Measurements from ENCODE around the gene P2RX7. TPM values are rescaled to one million over a fixed set of nuclear protein-coding genes. Genes with fewer than 3 reads are reported as not detected.
"Not testable (repeated sequence)": the region's sequence is repeated elsewhere in the genome, so short reads cannot be mapped to it uniquely, and the experiment has no call there.

Gene P2RX7
- polyA plus RNA-seq, 10 donors, result 0.97 to 2.3 (median 1.6) TPM

GRCh38 chr12:121170611-121171260, 38.1 kb downstream of the P2RX7 start:
- no peak for DNase-seq

- no peak for DNase-seq
Measured at GRCh38 chr12:121172145-121172544, 39.5 kb downstream of the P2RX7 start.

- peak in 2 of 3 donors; percentile 20 to 50 for DNase-seq
Measured at GRCh38 chr12:121175383-121176119, 42.9 kb downstream of the P2RX7 start.

GRCh38 chr12:121176826-121177529, 44.3 kb downstream of the P2RX7 start:
- no peak for DNase-seq

- DNase-seq, result no peak
Measured at GRCh38 chr12:121181181-121181580, 48.5 kb downstream of the P2RX7 start.

GRCh38 chr12:121182222-121182893, 49.7 kb downstream of the P2RX7 start:
- no peak for DNase-seq

GRCh38 chr12:121184425-121184824, 51.7 kb downstream of the P2RX7 start:
- DNase-seq, result no peak

GRCh38 chr12:121184984-121185889, 52.6 kb downstream of the P2RX7 start:
- no peak for DNase-seq

GRCh38 chr12:121186826-121187225, 54.1 kb downstream of the P2RX7 start:
- no peak for DNase-seq

- no peak for DNase-seq
Measured at GRCh38 chr12:121187501-121187900, 54.8 kb downstream of the P2RX7 start.

GRCh38 chr12:121188227-121188626, 55.6 kb downstream of the P2RX7 start:
- no peak for DNase-seq

GRCh38 chr12:121189131-121189530, 56.5 kb downstream of the P2RX7 start:
- no peak for DNase-seq

GRCh38 chr12:121189619-121190155, 57.0 kb downstream of the P2RX7 start:
- DNase-seq, result no peak

GRCh38 chr12:121190523-121191031, 57.9 kb downstream of the P2RX7 start:
- DNase-seq, result peak in 1 of 3 donors; percentile 91

- no peak for DNase-seq
Measured at GRCh38 chr12:121191151-121191550, 58.5 kb downstream of the P2RX7 start.

- peak in 1 of 3 donors; percentile 29 for DNase-seq
Measured at GRCh38 chr12:121196902-121197301, 64.2 kb downstream of the P2RX7 start.

GRCh38 chr12:121198949-121199348, 66.3 kb downstream of the P2RX7 start:
- no peak for DNase-seq

- DNase-seq, result not testable (repeated sequence)
Measured at GRCh38 chr12:121201140-121201539, 68.5 kb downstream of the P2RX7 start.

- no peak for DNase-seq
Measured at GRCh38 chr12:121202407-121203355, 70.0 kb downstream of the P2RX7 start.

Measured in muscle of back (tissue), 11 donors.